HepG2 (cell line): Measurements from ENCODE around the gene POLQ. TPM values are rescaled to one million over a fixed set of nuclear protein-coding genes. Genes with fewer than 3 reads are reported as not detected.

Experiments used
- ATAC-seq: fragments of 200-7000 bp; cut with Tn5 transposase; 3 replicates; pipeline ENCODE4 v1.9.1; 2020; ENCODE audit warnings: mild to moderate bottlenecking, moderate library complexity
- BruUV-seq: library from RNA; stranded (reverse); fragments of 400-500 nt; replicated peaks from 2 replicates; lab custom pipeline; 2021; lab: Mats Ljungman, UMichigan
- CTCF ChIA-PET: fragments of 300-600 bp; formaldehyde crosslinking; extraction: SDS; loops from one replicate; lab custom pipeline; 2021; ENCODE audit warnings: low total read pairs, inconsistent platforms, low intra/inter-chr PET ratio; lab: Yijun Ruan, JAX
- POLR2A ChIA-PET: fragments of 350-600 bp; sonication (Branson Sonifier 250); formaldehyde crosslinking; loops from one replicate; lab custom pipeline; 2020; ENCODE audit warnings: antibody characterized with exemption, inconsistent platforms; lab: Yijun Ruan, JAX
- DNase-seq: peaks from one replicate; pipeline ENCODE4 v3.0.0-alpha.2; 2015; ENCODE audit warnings: low spot score
- FAIRE-seq: peaks from 3 replicates; lab custom pipeline; 2011; peaks lifted over from hg19 to GRCh38; lab: Jason Lieb, UNC
- H2AFZ ChIP-seq: one replicate; pipeline ENCODE4 v1.6.1; 2011; ENCODE audit warnings: low read length, inconsistent platforms
- H3K27ac ChIP-seq: fragments of 300-600 bp; 3 replicates; pipeline ENCODE4 v1.8.0; 2011; ENCODE audit warnings: mixed run types, mild to moderate bottlenecking, mixed read lengths, low read length, inconsistent platforms; ENCODE audit not compliant: insufficient read depth; ENCODE audit errors: extremely low read length
- H3K27me3 ChIP-seq, 2 experiments: fragments of 200-600 bp in 1 of 2; 2 replicates in 1 of 2; 3 replicates in 1 of 2; pipeline versions ENCODE4 v1.6.0 to v1.8.0; 2011; ENCODE audit warnings: low read length in 2 of 2, mild to moderate bottlenecking in 2 of 2, moderate library complexity in 2 of 2, inconsistent platforms in 1 of 2; ENCODE audit not compliant: insufficient read depth in 2 of 2, control insufficient read depth in 1 of 2
- H3K36me3 ChIP-seq, 2 experiments: fragments of 200-600 bp in 1 of 2; replicated peaks in 1 of 2; 2 replicates in 1 of 2; 3 replicates in 1 of 2; pipeline versions ENCODE4 v1.5.1 to v1.8.0; 2011; ENCODE audit warnings: low read length in 2 of 2, inconsistent platforms in 1 of 2; ENCODE audit not compliant: insufficient read depth in 2 of 2, control insufficient read depth in 1 of 2
- H3K4me1 ChIP-seq: 2 replicates; pipeline ENCODE4 v1.5.1; 2012; ENCODE audit warnings: low read length, inconsistent platforms; ENCODE audit not compliant: insufficient read depth
- H3K4me2 ChIP-seq: 2 replicates; pipeline ENCODE4 v1.6.0; 2011; ENCODE audit warnings: low read depth, low read length, inconsistent platforms
- H3K4me3 ChIP-seq, 3 experiments: fragments of 200-600 bp in 1 of 3; sonication (generic), shearing (Covaris generic) in 1 of 3; replicated peaks in 1 of 3; 2 replicates each; pipeline ENCODE4 v1.5.1; 2011 to 2016; ENCODE audit warnings: low read length in 3 of 3, inconsistent platforms in 2 of 3, low read depth in 2 of 3, mild to moderate bottlenecking in 2 of 3, control low read depth in 1 of 3, mixed read lengths in 1 of 3; ENCODE audit not compliant: insufficient read depth in 1 of 3
- H3K79me2 ChIP-seq: one replicate; pipeline ENCODE4 v1.6.1; 2011; ENCODE audit warnings: low read length, inconsistent platforms; ENCODE audit not compliant: insufficient read depth
- H3K9ac ChIP-seq: 2 replicates; pipeline ENCODE4 v1.6.0; 2011; ENCODE audit warnings: mild to moderate bottlenecking, low read depth, low read length, inconsistent platforms; ENCODE audit not compliant: insufficient read depth
- H3K9me3 ChIP-seq: 2 replicates; pipeline ENCODE4 v1.5.1; 2012; ENCODE audit warnings: mild to moderate bottlenecking, low read length
- H4K20me1 ChIP-seq: 2 replicates; pipeline ENCODE4 v1.6.0; 2011; ENCODE audit warnings: inconsistent platforms, mild to moderate bottlenecking, low read length, moderate library complexity; ENCODE audit not compliant: insufficient read depth
- ATRX ChIP-seq: sonication (generic); formaldehyde crosslinking; IDR thresholded peaks from 2 replicates; pipeline ENCODE4 v1.4.0; 2020; ENCODE audit warnings: missing genetic modification reagents, borderline replicate concordance
- FOXO1 ChIP-seq: sonication (generic); formaldehyde crosslinking; IDR thresholded peaks from 2 replicates; pipeline ENCODE4 v1.4.0; 2020; ENCODE audit warnings: missing genetic modification reagents
- HES4 ChIP-seq: sonication (generic); formaldehyde crosslinking; IDR thresholded peaks from 2 replicates; pipeline ENCODE4 v1.9.0; 2021; ENCODE audit warnings: mild to moderate bottlenecking, missing genetic modification reagents, borderline replicate concordance
- KLF13 ChIP-seq: sonication (generic); formaldehyde crosslinking; IDR thresholded peaks from 2 replicates; pipeline ENCODE4 v1.4.0; 2020; ENCODE audit warnings: mild to moderate bottlenecking, missing genetic modification reagents
- MYC ChIP-seq: sonication (generic); formaldehyde crosslinking; IDR thresholded peaks from 2 replicates; pipeline ENCODE4 v1.9.0; 2021; ENCODE audit warnings: missing genetic modification reagents, borderline replicate concordance
- SP1 ChIP-seq, 2 experiments: fragments of 450-650 bp in 1 of 2; sonication (generic) in 1 of 2; formaldehyde crosslinking in 1 of 2; IDR thresholded peaks; 2 replicates each; pipeline versions ENCODE4 v1.4.0 to v1.6.1; 2016 to 2020; ENCODE audit warnings: missing genetic modification reagents in 1 of 2
- TBX2 ChIP-seq: sonication (generic); formaldehyde crosslinking; IDR thresholded peaks from 2 replicates; pipeline ENCODE4 v1.5.0; 2020; ENCODE audit warnings: missing genetic modification reagents, mild to moderate bottlenecking, borderline replicate concordance
- ZBTB21 ChIP-seq: sonication (generic); formaldehyde crosslinking; IDR thresholded peaks from 2 replicates; pipeline ENCODE4 v1.4.0; 2020; ENCODE audit warnings: missing genetic modification reagents
- ZNF180 ChIP-seq: sonication (generic); formaldehyde crosslinking; IDR thresholded peaks from 2 replicates; pipeline ENCODE4 v1.4.0; 2020; ENCODE audit warnings: low read depth, missing genetic modification reagents, borderline replicate concordance
- ZNF329 ChIP-seq: sonication (generic); formaldehyde crosslinking; IDR thresholded peaks from 2 replicates; pipeline ENCODE4 v1.9.0; 2021; ENCODE audit warnings: low read depth, mild to moderate bottlenecking, missing genetic modification reagents
- ZNF547 ChIP-seq: sonication (generic); formaldehyde crosslinking; IDR thresholded peaks from 2 replicates; pipeline ENCODE4 v1.5.1; 2020; ENCODE audit warnings: mild to moderate bottlenecking, missing genetic modification reagents
- WGBS: methylation state at CpG from one replicate; pipeline ENCODE4 v1.1.6; 2017; ENCODE audit warnings: low lambda C conversion rate; 5-methylcytosine and 5-hydroxymethylcytosine counted together
- in situ Hi-C: cut with HindIII; loops from 2 replicates; pipeline ENCODE4 v1.10.0; 2017; ENCODE audit warnings: low pct_unique_long_range_greater_than_20kb; ENCODE audit not compliant: extremely low pct_ligation_motif_present
- intact Hi-C: fragments of 100-400 bp; cut with micrococcal nuclease; formaldehyde crosslinking; loops from one replicate; pipeline ENCODE4 v1.10.0; 2022; ENCODE audit not compliant: unreplicated experiment
- polyA plus RNA-seq, 8 experiments: library from polyadenylated mRNA; depleted of rRNA in 3 of 8; stranded (reverse) in 7 of 8; unstranded in 1 of 8; fragments of >200 nt; fragmentation: Illumina TruSeq in 4 of 8; extraction: Trizol in 4 of 8; gene quantifications; 2 replicates each; pipeline versions ENCODE4 v1.2.1 to v1.2.3, GENCODE V29; 2011 to 2016; ENCODE audit warnings: low read depth in 4 of 8, missing spikeins in 1 of 8, mixed read lengths in 1 of 8; ENCODE audit not compliant: insufficient read depth in 1 of 8
- total RNA-seq, 5 experiments: library from RNA; depleted of rRNA; stranded (reverse); fragments of >200 nt; fragmentation: Illumina TruSeq; extraction: Trizol; gene quantifications; 2 replicates each; pipeline ENCODE4 v1.2.3, GENCODE V29; 2016; ENCODE audit warnings: low read depth in 1 of 5
- TF ChIP-seq, protein P1 (sequence below): IDR thresholded peaks from 2 replicates; pipeline ENCODE4 v1.6.1; 2018; ENCODE audit warnings: missing genetic modification reagents, mild to moderate bottlenecking, missing compliant biosample characterization

Gene POLQ
- total and polyA plus RNA-seq, 2 of the 13 experiments (the other 11 are each of a cell fraction or from before 2014, with no cell fraction given): 2.5 to 18.6 TPM

DNA sequence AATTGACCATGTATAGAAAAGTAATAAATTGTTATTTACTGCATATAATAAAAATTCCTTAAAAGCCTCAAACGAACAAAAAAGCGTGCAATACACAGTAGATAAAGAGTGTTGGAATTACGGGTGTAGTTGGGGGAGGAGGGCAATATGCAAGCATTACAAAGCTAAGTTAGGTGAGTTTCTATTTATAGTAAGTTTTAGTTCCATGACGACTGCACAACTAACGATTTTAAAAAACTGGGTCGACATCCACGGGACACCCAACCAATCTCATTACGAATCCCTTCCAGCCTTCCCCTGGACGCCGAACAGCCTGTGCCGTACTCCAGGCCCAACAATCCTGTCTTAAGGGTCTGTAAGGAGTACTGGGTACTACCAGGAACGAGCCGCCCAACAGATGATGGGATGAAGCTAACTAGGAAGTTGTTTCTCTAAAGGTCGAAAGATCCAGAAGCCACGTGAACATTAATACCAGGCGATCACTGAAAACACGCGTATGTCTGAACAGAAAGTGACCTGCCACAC, 677 bp downstream of the POLQ start:
- intact Hi-C loops: loop anchor here (2.0 to 10.0 kb wide), 5 partner anchors 204 to 1942 kb away; partner anchors contain the start of genes FAM162A, GOLGB1 and MIX23
- Histone ChIP-seq H4K20me1 (no peaks in the 10 kb centered on the region), H3K79me2 (peaks cover 15% of the 10 kb centered on the region), H3K9me3 (no peaks in the 10 kb centered on the region), H3K9ac (peak overlapping the region; percentile 76), H2AFZ (peak overlapping the region; percentile 81), H3K4me2 (peak overlapping the region; percentile 85), H3K4me1 (peaks cover 9% of the 10 kb centered on the region), H3K27ac (peak overlapping the region; percentile 51), H3K27me3 (no peaks in the 10 kb centered on the region; a peak in 1 of 5 replicates), H3K4me3 (peak overlapping the region; percentile 81 to 96 (median 82)), H3K36me3 (peaks cover 0 to 14% of the 10 kb centered on the region in 2 experiments; a peak in 2 of 5 replicates)
- no TSS peak for BruUV-seq
- DNase-seq: no peak
- no peak for TF ChIP-seq ZNF180
- no peak for TF ChIP-seq ATRX (CRISPR knock-in tag)
- TF ChIP-seq SP1 (IDR thresholded peaks at IDR 0.05): no peak
- TF ChIP-seq SP1 (CRISPR knock-in tag; IDR thresholded peaks at IDR 0.05): no peak
- no peak for TF ChIP-seq ZBTB21 (CRISPR knock-in tag)
- TF ChIP-seq FOXO1 (CRISPR knock-in tag): no peak
- TF ChIP-seq, protein P1, sequence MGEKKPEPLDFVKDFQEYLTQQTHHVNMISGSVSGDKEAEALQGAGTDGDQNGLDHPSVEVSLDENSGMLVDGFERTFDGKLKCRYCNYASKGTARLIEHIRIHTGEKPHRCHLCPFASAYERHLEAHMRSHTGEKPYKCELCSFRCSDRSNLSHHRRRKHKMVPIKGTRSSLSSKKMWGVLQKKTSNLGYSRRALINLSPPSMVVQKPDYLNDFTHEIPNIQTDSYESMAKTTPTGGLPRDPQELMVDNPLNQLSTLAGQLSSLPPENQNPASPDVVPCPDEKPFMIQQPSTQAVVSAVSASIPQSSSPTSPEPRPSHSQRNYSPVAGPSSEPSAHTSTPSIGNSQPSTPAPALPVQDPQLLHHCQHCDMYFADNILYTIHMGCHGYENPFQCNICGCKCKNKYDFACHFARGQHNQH (CRISPR knock-in tag): no peak
- no peak for TF ChIP-seq KLF13 (CRISPR knock-in tag)
- TF ChIP-seq TBX2 (CRISPR knock-in tag): no peak
- TF ChIP-seq ZNF329 (CRISPR knock-in tag): no peak
- TF ChIP-seq MYC (CRISPR knock-in tag): no peak
- TF ChIP-seq ZNF547 (CRISPR knock-in tag): no peak
- no peak for TF ChIP-seq HES4 (CRISPR knock-in tag)
- ChIA-PET CTCF (no interaction called here), POLR2A (interaction anchor here (0.5 kb wide), 1 partner anchor 74 kb away, joined by 3 read pairs; no protein-coding TSS in a partner anchor)
- WGBS: under 1% methylated on average over 15 of the region's 18 CpGs
- ATAC-seq: peak; percentile 52
- in situ Hi-C loops: loop anchor here (5.0 to 10.0 kb wide), 2 partner anchors 450 to 712 kb away; no protein-coding TSS in a partner anchor
- no peak for FAIRE-seq
